ENCODE data around the gene FRMD4A.

- TF ChIP-seq CTCF (IDR thresholded peaks at IDR 0.05; ENCODE audit: low read length) (no peak), EZH2phosphoT487 (IDR thresholded peaks at IDR 0.05; ENCODE audit: low read length) (no peak), EZH2 (optimal IDR thresholded peaks at IDR 0.05; ENCODE audit: low read depth, low read length) (no peak)
Observed at GRCh38 chr10:13840036-13840435, 490.7 kb downstream of the FRMD4A start.

Measured in MM.1S (cell line).